ENCODE results near the gene OSCP1.

OSCP1 gene

DNA sequence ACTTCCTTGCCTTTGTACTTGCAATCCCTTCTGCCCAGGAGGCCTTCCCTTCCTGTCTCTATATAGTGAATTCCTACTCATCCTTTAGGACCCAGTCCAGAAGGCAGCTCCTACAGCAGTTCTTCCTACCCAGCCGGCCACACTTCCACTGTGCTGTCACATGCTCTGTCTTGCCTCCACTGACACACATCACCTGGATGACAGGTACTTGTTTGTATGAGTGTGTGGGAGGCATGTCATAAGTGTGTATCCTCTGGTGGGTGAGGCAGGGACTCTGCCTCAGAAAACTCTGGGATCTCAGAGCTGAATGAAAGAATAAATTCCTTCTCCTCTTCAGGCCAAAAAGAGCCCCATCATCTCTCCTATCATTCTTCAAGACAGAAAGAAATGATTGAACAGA lies 5.1 kb upstream of the OSCP1 start:
- no peak for DNase-seq (ENCODE audit: extremely low read depth, low read depth)
- TF ChIP-seq, protein P1, sequence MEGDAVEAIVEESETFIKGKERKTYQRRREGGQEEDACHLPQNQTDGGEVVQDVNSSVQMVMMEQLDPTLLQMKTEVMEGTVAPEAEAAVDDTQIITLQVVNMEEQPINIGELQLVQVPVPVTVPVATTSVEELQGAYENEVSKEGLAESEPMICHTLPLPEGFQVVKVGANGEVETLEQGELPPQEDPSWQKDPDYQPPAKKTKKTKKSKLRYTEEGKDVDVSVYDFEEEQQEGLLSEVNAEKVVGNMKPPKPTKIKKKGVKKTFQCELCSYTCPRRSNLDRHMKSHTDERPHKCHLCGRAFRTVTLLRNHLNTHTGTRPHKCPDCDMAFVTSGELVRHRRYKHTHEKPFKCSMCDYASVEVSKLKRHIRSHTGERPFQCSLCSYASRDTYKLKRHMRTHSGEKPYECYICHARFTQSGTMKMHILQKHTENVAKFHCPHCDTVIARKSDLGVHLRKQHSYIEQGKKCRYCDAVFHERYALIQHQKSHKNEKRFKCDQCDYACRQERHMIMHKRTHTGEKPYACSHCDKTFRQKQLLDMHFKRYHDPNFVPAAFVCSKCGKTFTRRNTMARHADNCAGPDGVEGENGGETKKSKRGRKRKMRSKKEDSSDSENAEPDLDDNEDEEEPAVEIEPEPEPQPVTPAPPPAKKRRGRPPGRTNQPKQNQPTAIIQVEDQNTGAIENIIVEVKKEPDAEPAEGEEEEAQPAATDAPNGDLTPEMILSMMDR (IDR thresholded peaks at IDR 0.05; ENCODE audit: low read depth, low read length, missing control alignments), result no peak
- no peak overlapping the region for H3K4me3 ChIP-seq (replicated peaks; ENCODE audit: low read depth, low read length)

DNA sequence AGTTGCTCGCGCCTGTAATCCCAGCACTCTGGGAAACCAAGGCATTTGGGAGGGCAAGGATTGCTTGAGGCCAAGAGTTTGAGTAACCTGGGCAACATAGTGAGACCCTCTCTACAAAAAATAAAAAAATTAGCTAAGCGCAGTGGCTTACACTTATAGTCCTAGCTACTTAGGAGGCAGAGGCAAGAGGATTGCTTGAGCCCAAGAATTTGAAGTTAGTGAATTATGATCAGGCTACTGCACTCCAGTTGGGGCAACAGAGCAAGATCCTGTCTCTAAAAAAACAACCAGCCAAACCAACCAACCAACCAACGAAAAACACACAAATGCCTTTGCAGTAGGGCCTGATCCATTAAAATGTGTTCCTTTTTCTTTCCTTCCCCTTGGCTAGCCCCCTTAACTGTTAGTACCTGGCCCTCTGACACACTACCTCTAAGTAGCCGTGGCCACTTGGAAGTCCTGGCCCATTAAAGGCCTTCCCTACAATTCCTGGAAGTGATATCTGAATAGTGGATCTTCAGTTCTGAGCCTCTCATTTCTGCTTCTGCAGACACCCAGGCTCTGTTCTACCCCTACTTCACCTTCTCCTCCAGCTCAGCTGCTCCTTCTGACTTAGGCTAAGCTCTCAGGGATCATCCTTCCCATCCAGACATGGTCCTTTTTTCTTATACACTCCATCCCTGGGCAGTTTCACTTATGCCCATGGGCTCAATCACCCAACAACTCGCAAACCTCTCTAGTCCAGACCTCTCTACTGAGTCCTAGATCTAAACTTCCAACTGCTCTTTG lies 3.5 kb upstream of the OSCP1 start:
- no peak for DNase-seq (ENCODE audit: extremely low read depth, low read depth)
- TF ChIP-seq, protein P1 (IDR thresholded peaks at IDR 0.05; ENCODE audit: low read depth, low read length, missing control alignments), result no peak
- no peak overlapping the region for H3K4me3 ChIP-seq (replicated peaks; ENCODE audit: low read depth, low read length)

DNA sequence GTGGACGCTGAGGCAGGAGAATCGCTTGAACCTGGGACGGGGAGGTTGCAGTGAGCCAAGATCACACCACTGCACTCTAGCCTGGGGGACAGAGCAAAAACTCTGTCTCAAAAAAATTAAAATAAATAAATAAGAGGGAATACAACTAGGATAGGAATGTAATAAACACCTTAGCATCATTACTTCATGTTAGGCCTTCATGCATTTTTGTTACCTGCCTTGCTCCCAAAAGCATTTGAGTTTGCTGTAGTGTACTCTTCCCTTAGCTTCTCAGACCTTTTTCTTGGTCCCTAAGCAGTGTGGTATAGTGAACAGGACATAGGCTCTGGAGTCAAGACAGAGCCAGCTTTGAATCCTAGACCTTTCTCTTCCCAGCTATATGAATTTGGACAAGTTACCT lies 2.8 kb upstream of the OSCP1 start:
- H3K4me3 ChIP-seq (replicated peaks; ENCODE audit: low read depth, low read length), result no peak overlapping the region
- TF ChIP-seq, protein P1 (IDR thresholded peaks at IDR 0.05; ENCODE audit: low read depth, low read length, missing control alignments), result no peak
- DNase-seq (ENCODE audit: extremely low read depth, low read depth), result no peak

DNA sequence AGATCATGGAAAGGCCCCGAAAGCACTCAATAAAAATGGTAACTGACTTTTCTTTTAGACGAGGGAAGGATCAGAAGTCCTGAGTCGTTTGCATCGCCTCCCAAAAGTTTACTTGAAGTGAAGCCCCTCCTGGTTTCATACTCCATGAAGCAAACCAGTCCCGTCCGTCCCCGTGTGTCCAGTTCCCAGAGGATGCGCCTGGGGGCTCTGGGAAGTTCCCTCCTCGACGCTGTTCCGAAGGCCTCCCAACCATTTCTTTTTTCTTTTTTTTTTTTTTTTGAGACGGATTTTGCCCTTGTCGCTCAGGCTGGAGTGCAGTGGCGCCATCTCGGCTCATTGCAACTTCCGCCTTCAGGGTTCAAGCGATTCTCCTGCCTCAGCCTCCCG lies 661 bp upstream of the OSCP1 start:
- H3K4me3 ChIP-seq (replicated peaks; ENCODE audit: low read depth, low read length), result peak overlapping the region; percentile 49
- TF ChIP-seq, protein P1 (IDR thresholded peaks at IDR 0.05; ENCODE audit: low read depth, low read length, missing control alignments), result no peak
- DNase-seq (ENCODE audit: extremely low read depth, low read depth), result no peak

DNA sequence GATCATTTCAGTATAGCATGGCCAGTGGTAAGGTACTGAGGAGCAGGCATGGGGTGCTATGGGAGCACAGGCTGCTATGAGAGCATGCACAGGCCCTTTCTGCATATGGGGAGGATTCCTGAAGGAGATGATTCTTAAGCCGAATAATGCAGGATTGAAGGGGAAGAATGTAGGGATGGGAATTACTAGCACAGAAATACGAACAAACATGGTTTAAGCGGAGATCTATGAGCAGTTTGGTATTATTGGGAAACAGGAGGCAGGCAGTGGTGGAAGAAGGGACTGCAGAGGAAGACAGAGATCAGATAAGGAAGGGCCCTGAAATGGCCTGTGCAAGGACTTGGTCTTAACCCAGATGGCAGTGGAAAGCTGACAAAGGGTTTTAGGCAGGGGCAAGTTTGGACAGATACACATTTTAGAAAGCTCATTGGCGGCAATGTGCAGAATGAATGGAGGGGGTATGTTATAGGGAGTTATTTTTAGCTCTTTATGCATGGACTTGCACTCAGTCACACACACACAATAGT lies 1.7 kb downstream of the OSCP1 start:
- DNase-seq (ENCODE audit: extremely low read depth, low read depth), result no peak

DNA sequence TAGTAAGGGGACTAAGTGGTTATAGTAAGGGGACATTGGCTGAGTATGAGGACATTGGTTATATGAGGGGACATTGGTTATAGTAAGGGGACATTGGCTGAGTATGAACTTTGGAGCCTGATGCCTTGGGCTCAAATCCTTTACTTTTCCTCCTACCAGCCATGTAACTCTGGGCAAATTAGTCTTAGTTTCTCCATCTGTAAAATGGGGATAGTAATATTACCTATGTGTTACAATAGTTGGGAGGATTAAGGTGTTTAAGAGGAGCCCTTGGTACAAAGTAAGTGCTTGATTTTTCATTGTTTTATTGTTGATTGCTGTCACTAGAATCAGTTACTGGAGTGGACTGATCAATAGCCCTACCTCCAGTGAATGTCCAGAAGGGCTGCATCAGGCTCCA lies 2.8 kb downstream of the OSCP1 start:
- H3K4me3 ChIP-seq (replicated peaks; ENCODE audit: low read depth, low read length), result no peak overlapping the region
- TF ChIP-seq, protein P1 (IDR thresholded peaks at IDR 0.05; ENCODE audit: low read depth, low read length, missing control alignments), result no peak
- DNase-seq (ENCODE audit: extremely low read depth, low read depth), result no peak

More for the DNA sequence above, 1.7 kb downstream of the OSCP1 start:
- TF ChIP-seq, protein P1 (IDR thresholded peaks at IDR 0.05; ENCODE audit: low read depth, low read length, missing control alignments), result no peak
- H3K4me3 ChIP-seq (replicated peaks; ENCODE audit: low read depth, low read length), result no peak overlapping the region
